SK-N-SH treated with all-trans-retinoic acid at 6 μM for 48 hours (cell line): Measurements from ENCODE around the gene ABCC6.
"Not testable (repeated sequence)": the region's sequence is repeated elsewhere in the genome, so short reads cannot be mapped to it uniquely, and the experiment has no call there.

Source experiments
- ATAC-seq: fragments of 200-7000 bp; cut with Tn5 transposase; 3 replicates; pipeline ENCODE4 v1.9.1; 2020; ENCODE audit warnings: mild to moderate bottlenecking, moderate library complexity
- ARNTL ChIP-seq: fragments of 450-650 bp; formaldehyde crosslinking; IDR thresholded peaks from 2 replicates; pipeline ENCODE4 v1.5.0; 2020; ENCODE audit warnings: low read depth, mild to moderate bottlenecking, moderate library complexity, borderline replicate concordance
- BACH2 ChIP-seq: fragments of 250-450 bp; sonication (Bioruptor Pico); IDR thresholded peaks from 2 replicates; pipeline ENCODE4 v1.9.0; 2021; ENCODE audit warnings: mild to moderate bottlenecking, borderline replicate concordance
- CSDC2 ChIP-seq: fragments of 250-450 bp; sonication (Bioruptor Pico); IDR thresholded peaks from 2 replicates; pipeline ENCODE4 v1.5.0; 2020; ENCODE audit warnings: mild to moderate bottlenecking, moderate library complexity
- ESRRG ChIP-seq: fragments of 250-450 bp; sonication (Bioruptor Pico); IDR thresholded peaks from 2 replicates; pipeline ENCODE4 v1.6.1; 2021; ENCODE audit warnings: mild to moderate bottlenecking
- GLIS3 ChIP-seq: fragments of 250-450 bp; sonication (Bioruptor Pico); IDR thresholded peaks from 2 replicates; pipeline ENCODE4 v1.5.0; 2020; ENCODE audit warnings: mild to moderate bottlenecking, moderate library complexity
- ISL1 ChIP-seq: fragments of 250-450 bp; sonication (Bioruptor Pico); IDR thresholded peaks from 2 replicates; pipeline ENCODE4 v2.1.2; 2022; ENCODE audit warnings: mild to moderate bottlenecking, moderate library complexity
- OSR1 ChIP-seq: fragments of 250-450 bp; sonication (Bioruptor Pico); IDR thresholded peaks from 2 replicates; pipeline ENCODE4 v1.8.0; 2022; ENCODE audit warnings: moderate library complexity, mild to moderate bottlenecking, inconsistent platforms
- PPARA ChIP-seq: fragments of 250-450 bp; sonication (Bioruptor Pico); IDR thresholded peaks from 2 replicates; pipeline ENCODE4 v1.5.0; 2020; ENCODE audit warnings: mild to moderate bottlenecking, borderline replicate concordance
- RARB ChIP-seq: fragments of 250-450 bp; sonication (Bioruptor Pico); IDR thresholded peaks from 2 replicates; pipeline ENCODE4 v1.8.0; 2021; ENCODE audit warnings: mild to moderate bottlenecking, moderate library complexity
- SNAI2 ChIP-seq: fragments of 250-450 bp; sonication (Bioruptor Pico); IDR thresholded peaks from 2 replicates; pipeline ENCODE4 v1.5.0; 2020; ENCODE audit warnings: mild to moderate bottlenecking, moderate library complexity
- TCF4 ChIP-seq: fragments of 250-450 bp; sonication (Bioruptor Pico); IDR thresholded peaks from 2 replicates; pipeline ENCODE4 v1.8.0; 2021; ENCODE audit warnings: mild to moderate bottlenecking, moderate library complexity, borderline replicate concordance
- TOX ChIP-seq: fragments of 250-450 bp; sonication (Bioruptor Pico); IDR thresholded peaks from 2 replicates; pipeline ENCODE4 v1.8.0; 2021; ENCODE audit warnings: mild to moderate bottlenecking, moderate library complexity, borderline replicate concordance
- ZC3H10 ChIP-seq: fragments of 250-450 bp; sonication (Bioruptor Pico); IDR thresholded peaks from 2 replicates; pipeline ENCODE4 v1.5.1; 2021; ENCODE audit warnings: mild to moderate bottlenecking, moderate library complexity
- ZFP3 ChIP-seq: fragments of 250-450 bp; sonication (Bioruptor Pico); IDR thresholded peaks from 2 replicates; pipeline ENCODE4 v1.5.0; 2020; ENCODE audit warnings: mild to moderate bottlenecking, moderate library complexity
- ZFP30 ChIP-seq: fragments of 450-650 bp; formaldehyde crosslinking; IDR thresholded peaks from 2 replicates; pipeline ENCODE4 v1.5.0; 2022; ENCODE audit warnings: mild to moderate bottlenecking, moderate library complexity
- ZNF565 ChIP-seq: fragments of 450-650 bp; formaldehyde crosslinking; conservative IDR thresholded peaks from 2 replicates; pipeline ENCODE4 v1.5.0; 2020; ENCODE audit warnings: low read depth, mild to moderate bottlenecking, moderate library complexity
- ZNF70 ChIP-seq: fragments of 450-650 bp; formaldehyde crosslinking; IDR thresholded peaks from 2 replicates; pipeline ENCODE4 v1.5.0; 2020; ENCODE audit warnings: mild to moderate bottlenecking, moderate library complexity
- ZNF8 ChIP-seq: fragments of 450-650 bp; formaldehyde crosslinking; IDR thresholded peaks from 2 replicates; pipeline ENCODE4 v1.5.0; 2020; ENCODE audit warnings: mild to moderate bottlenecking, moderate library complexity
- TF ChIP-seq, protein P1 (sequence below): fragments of 250-450 bp; sonication (Bioruptor Pico); IDR thresholded peaks from 2 replicates; pipeline ENCODE4 v1.5.0; 2020; ENCODE audit warnings: mild to moderate bottlenecking, moderate library complexity
- TF ChIP-seq, protein P2 (sequence below): fragments of 250-450 bp; sonication (Bioruptor Pico); IDR thresholded peaks from 2 replicates; pipeline ENCODE4 v1.5.1; 2021; ENCODE audit warnings: mild to moderate bottlenecking, moderate library complexity
- TF ChIP-seq, protein P3 (sequence below): fragments of 250-450 bp; sonication (Bioruptor Pico); IDR thresholded peaks from 2 replicates; pipeline ENCODE4 v1.8.0; 2021; ENCODE audit warnings: low read depth, mild to moderate bottlenecking, moderate library complexity, borderline replicate concordance
- TF ChIP-seq, protein P4 (sequence below): fragments of 250-450 bp; sonication (Bioruptor Pico); IDR thresholded peaks from 2 replicates; pipeline ENCODE4 v1.8.0; 2020; ENCODE audit warnings: mild to moderate bottlenecking, moderate library complexity, borderline replicate concordance

Gene ABCC6

DNA sequence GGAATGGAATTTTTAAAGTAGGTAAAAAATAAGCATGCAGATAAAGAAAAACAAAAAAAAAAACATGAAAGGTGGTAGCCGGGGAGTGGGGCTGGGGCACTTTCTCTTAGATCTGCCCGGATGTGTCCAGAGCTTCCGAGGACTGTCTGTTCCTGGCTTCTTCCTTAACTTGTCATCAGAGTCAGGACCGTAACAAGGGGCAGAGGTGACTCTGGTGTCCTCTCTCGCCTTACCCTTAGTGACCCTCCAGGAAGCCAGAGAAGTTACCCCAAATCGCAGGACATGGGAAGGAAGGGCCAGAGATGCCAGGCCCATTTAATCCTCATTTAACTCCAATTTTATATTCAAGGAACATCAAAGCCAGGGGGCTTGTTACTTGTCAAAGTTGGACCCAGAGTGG is 115.5 kb downstream of the ABCC6 start (continued):
- no peak for TF ChIP-seq TOX
- TF ChIP-seq PPARA (CRISPR knock-in tag) = no peak
- no peak for TF ChIP-seq ESRRG
- TF ChIP-seq GLIS3 (CRISPR knock-in tag) = no peak
- TF ChIP-seq, protein P1, sequence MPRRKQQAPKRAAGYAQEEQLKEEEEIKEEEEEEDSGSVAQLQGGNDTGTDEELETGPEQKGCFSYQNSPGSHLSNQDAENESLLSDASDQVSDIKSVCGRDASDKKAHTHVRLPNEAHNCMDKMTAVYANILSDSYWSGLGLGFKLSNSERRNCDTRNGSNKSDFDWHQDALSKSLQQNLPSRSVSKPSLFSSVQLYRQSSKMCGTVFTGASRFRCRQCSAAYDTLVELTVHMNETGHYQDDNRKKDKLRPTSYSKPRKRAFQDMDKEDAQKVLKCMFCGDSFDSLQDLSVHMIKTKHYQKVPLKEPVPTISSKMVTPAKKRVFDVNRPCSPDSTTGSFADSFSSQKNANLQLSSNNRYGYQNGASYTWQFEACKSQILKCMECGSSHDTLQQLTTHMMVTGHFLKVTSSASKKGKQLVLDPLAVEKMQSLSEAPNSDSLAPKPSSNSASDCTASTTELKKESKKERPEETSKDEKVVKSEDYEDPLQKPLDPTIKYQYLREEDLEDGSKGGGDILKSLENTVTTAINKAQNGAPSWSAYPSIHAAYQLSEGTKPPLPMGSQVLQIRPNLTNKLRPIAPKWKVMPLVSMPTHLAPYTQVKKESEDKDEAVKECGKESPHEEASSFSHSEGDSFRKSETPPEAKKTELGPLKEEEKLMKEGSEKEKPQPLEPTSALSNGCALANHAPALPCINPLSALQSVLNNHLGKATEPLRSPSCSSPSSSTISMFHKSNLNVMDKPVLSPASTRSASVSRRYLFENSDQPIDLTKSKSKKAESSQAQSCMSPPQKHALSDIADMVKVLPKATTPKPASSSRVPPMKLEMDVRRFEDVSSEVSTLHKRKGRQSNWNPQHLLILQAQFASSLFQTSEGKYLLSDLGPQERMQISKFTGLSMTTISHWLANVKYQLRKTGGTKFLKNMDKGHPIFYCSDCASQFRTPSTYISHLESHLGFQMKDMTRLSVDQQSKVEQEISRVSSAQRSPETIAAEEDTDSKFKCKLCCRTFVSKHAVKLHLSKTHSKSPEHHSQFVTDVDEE (CRISPR knock-in tag) = no peak
- TF ChIP-seq, protein P2, sequence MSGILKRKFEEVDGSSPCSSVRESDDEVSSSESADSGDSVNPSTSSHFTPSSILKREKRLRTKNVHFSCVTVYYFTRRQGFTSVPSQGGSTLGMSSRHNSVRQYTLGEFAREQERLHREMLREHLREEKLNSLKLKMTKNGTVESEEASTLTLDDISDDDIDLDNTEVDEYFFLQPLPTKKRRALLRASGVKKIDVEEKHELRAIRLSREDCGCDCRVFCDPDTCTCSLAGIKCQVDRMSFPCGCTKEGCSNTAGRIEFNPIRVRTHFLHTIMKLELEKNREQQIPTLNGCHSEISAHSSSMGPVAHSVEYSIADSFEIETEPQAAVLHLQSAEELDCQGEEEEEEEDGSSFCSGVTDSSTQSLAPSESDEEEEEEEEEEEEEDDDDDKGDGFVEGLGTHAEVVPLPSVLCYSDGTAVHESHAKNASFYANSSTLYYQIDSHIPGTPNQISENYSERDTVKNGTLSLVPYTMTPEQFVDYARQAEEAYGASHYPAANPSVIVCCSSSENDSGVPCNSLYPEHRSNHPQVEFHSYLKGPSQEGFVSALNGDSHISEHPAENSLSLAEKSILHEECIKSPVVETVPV (CRISPR knock-in tag) = no peak
- no peak for TF ChIP-seq TCF4 (CRISPR knock-in tag)
- TF ChIP-seq ZNF70 (CRISPR knock-in tag) = no peak

DNA sequence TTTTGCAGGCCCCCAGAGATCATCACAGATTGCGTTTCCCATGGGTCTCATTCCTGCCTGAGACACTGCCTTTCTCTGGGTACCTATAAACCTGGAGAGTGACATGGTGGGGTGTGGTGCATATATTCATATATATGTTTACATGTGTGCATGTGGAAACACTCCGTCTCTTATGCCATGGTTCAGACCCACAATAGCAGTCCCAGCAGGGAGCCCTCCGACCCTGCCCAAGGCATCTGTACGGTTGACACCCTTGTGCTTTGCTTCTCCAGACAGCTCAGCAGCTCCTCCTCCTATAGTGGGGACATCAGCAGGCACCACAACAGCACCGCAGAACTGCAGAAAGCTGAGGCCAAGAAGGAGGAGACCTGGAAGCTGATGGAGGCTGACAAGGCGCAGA is 116.8 kb downstream of the ABCC6 start:
- ATAC-seq = no peak
- TF ChIP-seq GLIS3 (CRISPR knock-in tag) (no peak), ESRRG (no peak), RARB (CRISPR knock-in tag) (no peak), ZFP3 (no peak), ZNF8 (CRISPR knock-in tag) (no peak), ARNTL (CRISPR knock-in tag) (no peak), ZFP30 (no peak)
- TF ChIP-seq, protein P3, sequence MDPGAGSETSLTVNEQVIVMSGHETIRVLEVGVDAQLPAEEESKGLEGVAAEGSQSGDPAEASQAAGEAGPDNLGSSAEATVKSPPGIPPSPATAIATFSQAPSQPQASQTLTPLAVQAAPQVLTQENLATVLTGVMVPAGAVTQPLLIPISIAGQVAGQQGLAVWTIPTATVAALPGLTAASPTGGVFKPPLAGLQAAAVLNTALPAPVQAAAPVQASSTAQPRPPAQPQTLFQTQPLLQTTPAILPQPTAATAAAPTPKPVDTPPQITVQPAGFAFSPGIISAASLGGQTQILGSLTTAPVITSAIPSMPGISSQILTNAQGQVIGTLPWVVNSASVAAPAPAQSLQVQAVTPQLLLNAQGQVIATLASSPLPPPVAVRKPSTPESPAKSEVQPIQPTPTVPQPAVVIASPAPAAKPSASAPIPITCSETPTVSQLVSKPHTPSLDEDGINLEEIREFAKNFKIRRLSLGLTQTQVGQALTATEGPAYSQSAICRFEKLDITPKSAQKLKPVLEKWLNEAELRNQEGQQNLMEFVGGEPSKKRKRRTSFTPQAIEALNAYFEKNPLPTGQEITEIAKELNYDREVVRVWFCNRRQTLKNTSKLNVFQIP = no peak

DNA sequence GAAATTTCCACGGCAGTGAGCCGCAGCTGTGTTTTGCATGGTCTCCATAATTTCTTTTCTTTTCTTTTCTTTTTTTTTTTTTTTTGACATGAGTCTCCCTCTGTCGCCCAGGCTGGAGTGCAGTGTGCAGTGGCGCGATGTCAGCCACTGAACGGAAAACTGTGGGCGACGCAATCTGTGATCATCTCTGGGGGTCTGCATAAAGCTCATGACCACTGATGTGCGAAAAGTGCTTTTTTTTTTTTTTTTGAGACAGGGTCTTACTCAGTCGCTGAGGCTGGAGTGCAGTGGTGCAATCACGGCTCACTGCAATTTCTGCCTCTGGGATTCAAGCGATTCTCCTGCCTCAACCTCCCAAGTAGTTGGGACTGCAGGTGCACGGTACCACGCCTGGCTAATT is 117.6 kb downstream of the ABCC6 start:
- no peak for TF ChIP-seq RARB (CRISPR knock-in tag)
- TF ChIP-seq CSDC2 (CRISPR knock-in tag) = no peak
- no peak for TF ChIP-seq TCF4 (CRISPR knock-in tag)
- no peak for TF ChIP-seq SNAI2
- no peak for TF ChIP-seq OSR1 (CRISPR knock-in tag)
- TF ChIP-seq BACH2 (CRISPR knock-in tag) = no peak
- no peak for TF ChIP-seq ZNF565 (CRISPR knock-in tag)
- no peak for TF ChIP-seq ZC3H10 (CRISPR knock-in tag)
- TF ChIP-seq ISL1 = no peak
- ATAC-seq = no peak

DNA sequence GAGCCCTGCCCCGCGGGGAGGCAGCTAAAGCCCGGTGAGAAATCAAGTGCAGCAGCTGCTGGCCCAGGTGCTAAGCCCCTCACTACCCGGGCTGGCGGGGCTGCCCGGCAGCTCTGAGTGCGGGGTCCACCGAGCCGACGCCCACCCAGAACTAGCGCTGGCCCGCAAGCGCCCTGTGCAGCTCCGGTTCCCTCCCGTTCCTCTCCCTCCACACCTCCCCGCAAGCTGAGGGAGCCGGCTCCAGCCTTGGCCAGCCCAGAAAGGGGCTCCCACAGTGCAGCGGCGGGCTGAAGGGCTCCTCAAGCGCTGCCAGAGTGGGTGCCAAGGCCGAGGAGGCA is 118.5 kb downstream of the ABCC6 start:
- not testable (repeated sequence) for ATAC-seq

DNA sequence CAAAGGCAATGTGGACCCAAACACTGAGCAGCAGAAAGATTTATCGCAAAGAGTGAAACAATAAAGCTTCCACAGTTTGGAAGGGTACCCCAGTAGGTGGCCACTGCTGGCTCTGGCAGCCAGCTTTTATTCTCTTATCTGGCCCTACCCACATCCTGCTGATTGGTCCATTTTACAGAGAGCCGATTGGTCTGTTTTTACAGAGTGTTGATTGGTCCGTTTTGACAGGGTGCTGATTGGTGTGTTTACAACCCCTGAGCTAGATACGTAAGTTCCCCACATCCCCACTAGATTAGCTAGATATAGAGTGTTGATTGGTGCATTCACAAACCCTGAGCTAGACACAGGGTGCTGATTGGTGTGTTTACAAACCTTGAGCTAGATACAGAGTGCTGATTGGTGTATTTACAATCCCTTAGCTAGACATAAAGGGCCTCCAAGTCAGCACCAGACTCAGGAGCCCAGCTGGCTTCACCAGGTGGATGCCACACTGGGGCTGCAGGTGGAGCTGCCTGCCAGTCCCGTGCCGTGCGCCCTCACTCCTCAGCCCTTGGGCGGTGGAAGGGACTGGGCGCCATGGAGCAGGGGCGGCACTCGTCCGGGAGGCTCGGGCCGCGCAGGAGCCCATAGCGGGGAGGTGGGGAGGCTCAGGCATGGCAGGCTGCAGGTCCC is 119.0 kb downstream of the ABCC6 start:
- ATAC-seq = not testable (repeated sequence)

DNA sequence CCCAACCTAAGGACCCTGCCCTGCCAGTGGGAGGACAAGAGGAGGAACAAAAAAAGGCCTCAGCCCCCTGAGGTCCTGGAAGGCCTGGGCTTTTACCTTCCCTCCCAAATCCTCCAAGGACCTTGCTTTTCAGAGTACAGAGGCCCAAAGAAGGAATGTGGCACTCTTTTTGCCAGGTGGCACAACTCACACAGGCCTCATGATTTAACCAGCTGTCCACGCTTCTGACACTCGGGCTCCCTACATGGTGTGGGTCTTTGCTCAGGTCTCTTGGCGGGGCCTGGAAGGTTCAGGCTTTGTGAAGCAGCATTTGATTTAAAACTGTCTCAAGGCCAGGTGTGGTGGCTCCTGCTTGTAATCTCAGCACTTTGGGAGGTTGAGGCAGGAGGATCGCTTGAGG is 120.6 kb downstream of the ABCC6 start:
- no peak for ATAC-seq
- TF ChIP-seq, protein P4, sequence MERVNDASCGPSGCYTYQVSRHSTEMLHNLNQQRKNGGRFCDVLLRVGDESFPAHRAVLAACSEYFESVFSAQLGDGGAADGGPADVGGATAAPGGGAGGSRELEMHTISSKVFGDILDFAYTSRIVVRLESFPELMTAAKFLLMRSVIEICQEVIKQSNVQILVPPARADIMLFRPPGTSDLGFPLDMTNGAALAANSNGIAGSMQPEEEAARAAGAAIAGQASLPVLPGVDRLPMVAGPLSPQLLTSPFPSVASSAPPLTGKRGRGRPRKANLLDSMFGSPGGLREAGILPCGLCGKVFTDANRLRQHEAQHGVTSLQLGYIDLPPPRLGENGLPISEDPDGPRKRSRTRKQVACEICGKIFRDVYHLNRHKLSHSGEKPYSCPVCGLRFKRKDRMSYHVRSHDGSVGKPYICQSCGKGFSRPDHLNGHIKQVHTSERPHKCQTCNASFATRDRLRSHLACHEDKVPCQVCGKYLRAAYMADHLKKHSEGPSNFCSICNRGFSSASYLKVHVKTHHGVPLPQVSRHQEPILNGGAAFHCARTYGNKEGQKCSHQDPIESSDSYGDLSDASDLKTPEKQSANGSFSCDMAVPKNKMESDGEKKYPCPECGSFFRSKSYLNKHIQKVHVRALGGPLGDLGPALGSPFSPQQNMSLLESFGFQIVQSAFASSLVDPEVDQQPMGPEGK (CRISPR knock-in tag) = no peak
- no peak for TF ChIP-seq PPARA (CRISPR knock-in tag)
- TF ChIP-seq GLIS3 (CRISPR knock-in tag) = no peak
- no peak for TF ChIP-seq ZFP3
- no peak for TF ChIP-seq TCF4 (CRISPR knock-in tag)
- TF ChIP-seq, protein P1 (CRISPR knock-in tag) = no peak
- no peak for TF ChIP-seq ZFP30
- TF ChIP-seq ZNF8 (CRISPR knock-in tag) = no peak
- TF ChIP-seq RARB (CRISPR knock-in tag) = no peak
- TF ChIP-seq CSDC2 (CRISPR knock-in tag) = no peak
- TF ChIP-seq ARNTL (CRISPR knock-in tag) = no peak
- TF ChIP-seq ESRRG = no peak
